ENCODE results near the gene GPAT3. TPM values are rescaled to one million over a fixed set of nuclear protein-coding genes. Genes with fewer than 3 reads are reported as not detected.
A peak's percentile ranks its signal among the peaks of the same experiment; 100 is the strongest.

The GPAT3 gene
- total RNA-seq, 1 experiment from 2014 or later, result 34.2 TPM

GRCh38 chr4:83626245-83626836 is 90.4 kb downstream of the GPAT3 start:
- no peak overlapping the region for H2AFZ ChIP-seq (ENCODE audit: low read length)
- H3K36me3 ChIP-seq (ENCODE audit: low read depth, low read length), result no peaks in the 10 kb centered on the region
- no TSS peak for BruUV-seq (replicated peaks)
- no peaks in the 10 kb centered on the region for H3K9me2 ChIP-seq (replicated peaks; ENCODE audit: low read length)
- H3K9me3 ChIP-seq (ENCODE audit: low read length), result no peaks in the 10 kb centered on the region; the same call in 1 of the 2 replicates
- intact Hi-C loops (cut with micrococcal nuclease), result no loop called here
- no peak overlapping the region for H3K27ac ChIP-seq (ENCODE audit: low read length)
- no peak overlapping the region for H3K4me3 ChIP-seq (ENCODE audit: low read length)
- TF ChIP-seq EZH2phosphoT487 (IDR thresholded peaks at IDR 0.05; ENCODE audit: borderline replicate concordance, low read length) (no peak), CTCF (conservative IDR thresholded peaks at IDR 0.05; ENCODE audit: low read depth, low read length) (no peak), EZH2 (IDR thresholded peaks at IDR 0.05; ENCODE audit: low read length, unreplicated experiment) (no peak)
- no peaks in the 10 kb centered on the region for H4K20me1 ChIP-seq (ENCODE audit: low read length)
- peaks cover 11% of the 10 kb centered on the region; the same call in 1 of the 2 replicates for H3K4me1 ChIP-seq (ENCODE audit: insufficient read depth, low read length)
- H3K4me2 ChIP-seq (ENCODE audit: low read length), result no peak overlapping the region
- H3F3A ChIP-seq (ENCODE audit: low read length, unreplicated experiment), result no peaks in the 10 kb centered on the region
- H3K9ac ChIP-seq (ENCODE audit: low read length), result no peak overlapping the region
- POLR2A ChIA-PET (ENCODE audit: unreplicated experiment), result interaction anchor here (0.7 kb wide), 1 partner anchor 27 kb away, joined by 3 read pairs; no protein-coding TSS in a partner anchor
- CTCF ChIA-PET, result no interaction called here
- ATAC-seq, result no peak
- H3K79me2 ChIP-seq (ENCODE audit: low read length), result no peaks in the 10 kb centered on the region
- H3K27me3 ChIP-seq (ENCODE audit: low read length), result no peaks in the 10 kb centered on the region
- no peak for DNase-seq

- ChIA-PET CTCF (no interaction called here), POLR2A (ENCODE audit: unreplicated experiment) (no interaction called here)
- intact Hi-C loops (cut with micrococcal nuclease), result no loop called here
- H3F3A ChIP-seq (ENCODE audit: low read length, unreplicated experiment), result no peaks in the 10 kb centered on the region
- no peaks in the 10 kb centered on the region for H4K20me1 ChIP-seq (ENCODE audit: low read length)
- H3K27me3 ChIP-seq (ENCODE audit: low read length), result no peaks in the 10 kb centered on the region
- no peak overlapping the region for H2AFZ ChIP-seq (ENCODE audit: low read length)
- H3K9me2 ChIP-seq (replicated peaks; ENCODE audit: low read length), result no peaks in the 10 kb centered on the region
- H3K4me1 ChIP-seq (ENCODE audit: insufficient read depth, low read length), result peaks cover 11% of the 10 kb centered on the region; the same call in 1 of the 2 replicates
- H3K79me2 ChIP-seq (ENCODE audit: low read length), result no peaks in the 10 kb centered on the region
- H3K4me3 ChIP-seq (ENCODE audit: low read length), result no peak overlapping the region
- no peak overlapping the region for H3K4me2 ChIP-seq (ENCODE audit: low read length)
- no peak overlapping the region for H3K27ac ChIP-seq (ENCODE audit: low read length)
- ATAC-seq (peak; percentile 43), DNase-seq (peak; percentile 25)
- no TSS peak for BruUV-seq (replicated peaks)
- H3K36me3 ChIP-seq (ENCODE audit: low read depth, low read length), result no peaks in the 10 kb centered on the region
- TF ChIP-seq EZH2 (IDR thresholded peaks at IDR 0.05; ENCODE audit: low read length, unreplicated experiment) (no peak), CTCF (conservative IDR thresholded peaks at IDR 0.05; ENCODE audit: low read depth, low read length) (no peak), EZH2phosphoT487 (IDR thresholded peaks at IDR 0.05; ENCODE audit: borderline replicate concordance, low read length) (no peak)
- H3K9me3 ChIP-seq (ENCODE audit: low read length), result no peaks in the 10 kb centered on the region
- H3K9ac ChIP-seq (ENCODE audit: low read length), result no peak overlapping the region
These were observed 94.2 kb downstream of the GPAT3 start for GRCh38 chr4:83629945-83630721.

- Histone ChIP-seq H2AFZ (ENCODE audit: low read length) (no peak overlapping the region), H4K20me1 (ENCODE audit: low read length) (no peaks in the 10 kb centered on the region), H3K79me2 (ENCODE audit: low read length) (no peaks in the 10 kb centered on the region), H3K9me3 (ENCODE audit: low read length) (no peaks in the 10 kb centered on the region), H3K9me2 (replicated peaks; ENCODE audit: low read length) (no peaks in the 10 kb centered on the region), H3F3A (ENCODE audit: low read length, unreplicated experiment) (no peaks in the 10 kb centered on the region), H3K27ac (ENCODE audit: low read length) (no peak overlapping the region), H3K4me3 (ENCODE audit: low read length) (no peak overlapping the region), H3K27me3 (ENCODE audit: low read length) (no peaks in the 10 kb centered on the region), H3K9ac (ENCODE audit: low read length) (no peak overlapping the region), H3K4me2 (ENCODE audit: low read length) (no peak overlapping the region), H3K36me3 (ENCODE audit: low read depth, low read length) (no peaks in the 10 kb centered on the region), H3K4me1 (ENCODE audit: insufficient read depth, low read length) (peaks cover 11% of the 10 kb centered on the region; the same call in 1 of the 2 replicates)
- ChIA-PET POLR2A (ENCODE audit: unreplicated experiment) (interaction anchor here (0.7 kb wide), 1 partner anchor 1851 kb away, joined by 3 read pairs; no protein-coding TSS in a partner anchor), CTCF (interaction anchor here (0.6 kb wide), 1 partner anchor 14 kb away, joined by 3 read pairs; no protein-coding TSS in a partner anchor)
- no TSS peak for BruUV-seq (replicated peaks)
- intact Hi-C loops (cut with micrococcal nuclease), result no loop called here
- no peak for TF ChIP-seq EZH2phosphoT487 (IDR thresholded peaks at IDR 0.05; ENCODE audit: borderline replicate concordance, low read length)
- DNase-seq, result no peak
- no peak for ATAC-seq
These were observed 95.2 kb downstream of the GPAT3 start for GRCh38 chr4:83631066-83631465.

Data from PC-3 (cell line).